Endothelial cell of umbilical vein (primary cell): ENCODE measurements around the gene ALDH3A2. TPM values are rescaled to one million over a fixed set of nuclear protein-coding genes. Genes with fewer than 3 reads are reported as not detected.

ENCODE experiments used
- BruUV-seq: library from RNA; stranded (reverse); fragments of 400-500 nt; replicated peaks from 2 replicates; lab custom pipeline; 2021; lab: Mats Ljungman, UMichigan
- CTCF ChIA-PET: fragments of 300-600, 350-600 bp; sonication (Branson Sonifier 250); formaldehyde crosslinking; loops from one replicate; lab custom pipeline; 2021; ENCODE audit warnings: antibody characterized with exemption, inconsistent platforms; lab: Charles Lee
- POLR2A ChIA-PET: fragments of 300-600, 350-600 bp; sonication (Branson Sonifier 250); formaldehyde crosslinking; loops from one replicate; lab custom pipeline; 2021; ENCODE audit warnings: antibody characterized with exemption, inconsistent platforms; lab: Charles Lee
- DNase-seq: peaks from one replicate; pipeline ENCODE4 v3.0.0-alpha.2; 2011; ENCODE audit warnings: low read depth, low spot score
- FAIRE-seq: peaks from 2 replicates; lab custom pipeline; 2011; peaks lifted over from hg19 to GRCh38; lab: Jason Lieb, UNC
- H2AFZ ChIP-seq: 2 replicates; pipeline ENCODE4 v1.6.0; 2012; ENCODE audit warnings: low read depth, low read length, control low read depth, inconsistent platforms
- H3K27ac ChIP-seq: 2 replicates; pipeline ENCODE4 v1.5.1; 2011; ENCODE audit warnings: low read depth, mild to moderate bottlenecking, control low read depth, low read length, moderate library complexity; ENCODE audit not compliant: insufficient read depth
- H3K27me3 ChIP-seq, 2 experiments: 2 replicates each; pipeline versions ENCODE4 v1.6.0 to v1.6.1; 2011; ENCODE audit warnings: low read length in 2 of 2, mixed read lengths in 1 of 2; ENCODE audit not compliant: control insufficient read depth in 2 of 2, insufficient read depth in 2 of 2
- H3K36me3 ChIP-seq, 2 experiments: 2 replicates in 1 of 2; 3 replicates in 1 of 2; pipeline ENCODE4 v1.5.1; 2011; ENCODE audit warnings: low read length in 2 of 2, mild to moderate bottlenecking in 1 of 2, moderate library complexity in 1 of 2; ENCODE audit not compliant: control insufficient read depth in 2 of 2, insufficient read depth in 2 of 2; ENCODE audit errors: extremely low read depth in 1 of 2
- H3K4me1 ChIP-seq: 3 replicates; pipeline ENCODE4 v1.5.1; 2011; ENCODE audit warnings: mild to moderate bottlenecking, low read length; ENCODE audit not compliant: control insufficient read depth, insufficient read depth; ENCODE audit errors: extremely low read depth
- H3K4me2 ChIP-seq: 2 replicates; pipeline ENCODE4 v1.6.1; 2011; ENCODE audit warnings: low read length, control low read depth, mixed read lengths; ENCODE audit not compliant: insufficient read depth
- H3K4me3 ChIP-seq, 3 experiments: fragments of 200-600 bp in 1 of 3; sonication (generic), shearing (Covaris generic) in 1 of 3; replicated peaks in 1 of 3; 2 replicates each; pipeline ENCODE4 v1.5.1; 2011 to 2016; ENCODE audit warnings: control low read depth in 3 of 3, low read length in 3 of 3, mild to moderate bottlenecking in 2 of 3, inconsistent platforms in 1 of 3, low read depth in 1 of 3, moderate library complexity in 1 of 3; ENCODE audit not compliant: insufficient read depth in 1 of 3
- H3K79me2 ChIP-seq: 2 replicates; pipeline ENCODE4 v1.6.0; 2012; ENCODE audit warnings: low read length, inconsistent platforms; ENCODE audit not compliant: control insufficient read depth, insufficient read depth
- H3K9ac ChIP-seq: replicated peaks from 2 replicates; pipeline ENCODE3; 2011; ENCODE audit warnings: low read length, control low read depth; ENCODE audit not compliant: insufficient read depth; ENCODE audit errors: extremely low read depth
- H3K9me1 ChIP-seq: replicated peaks from 3 replicates; pipeline ENCODE4 v1.6.0; 2011; ENCODE audit warnings: mild to moderate bottlenecking, low read length; ENCODE audit not compliant: control insufficient read depth, insufficient read depth; ENCODE audit errors: extremely low read depth
- H3K9me3 ChIP-seq: replicated peaks from 2 replicates; pipeline ENCODE4 v1.5.1; 2012; ENCODE audit warnings: low read length, inconsistent platforms; ENCODE audit not compliant: control insufficient read depth, insufficient read depth
- H4K20me1 ChIP-seq: replicated peaks from 2 replicates; pipeline ENCODE3; 2011; ENCODE audit warnings: mild to moderate bottlenecking, low read length; ENCODE audit not compliant: control insufficient read depth, insufficient read depth; ENCODE audit errors: extremely low read depth
- CTCF ChIP-seq, 2 donors: IDR thresholded peaks; 1 replicate in 1 of 2; 2 replicates in 1 of 2; pipeline ENCODE4 v1.5.1; 2011; ENCODE audit warnings: low read length in 2 of 2, mild to moderate bottlenecking in 2 of 2, moderate library complexity in 2 of 2, control low read depth in 1 of 2, inconsistent platforms in 1 of 2, low read depth in 1 of 2; ENCODE audit not compliant: insufficient read depth in 1 of 2; ENCODE audit errors: extremely low read depth in 1 of 2
- EZH2 ChIP-seq: IDR thresholded peaks from 2 replicates; pipeline ENCODE4 v1.6.1; 2012; ENCODE audit warnings: borderline replicate concordance, low read depth, mild to moderate bottlenecking, moderate library complexity, low read length, inconsistent platforms; ENCODE audit not compliant: severe bottlenecking
- FOS ChIP-seq: IDR thresholded peaks from 2 replicates; pipeline ENCODE4 v1.6.1; 2011; ENCODE audit warnings: mild to moderate bottlenecking, low read length, moderate library complexity, borderline replicate concordance; ENCODE audit not compliant: insufficient read depth
- GATA2 ChIP-seq: IDR thresholded peaks from 2 replicates; pipeline ENCODE4 v1.7.0; 2011; ENCODE audit warnings: low read depth, mild to moderate bottlenecking, moderate library complexity, mixed read lengths, low read length; ENCODE audit not compliant: insufficient read length, insufficient read depth
- JUN ChIP-seq: IDR thresholded peaks from 2 replicates; pipeline ENCODE4 v1.6.1; 2011; ENCODE audit warnings: borderline replicate concordance, low read depth; ENCODE audit not compliant: insufficient read length, insufficient read depth
- MYC ChIP-seq: IDR thresholded peaks from one replicate; pipeline ENCODE4 v1.6.1; 2011; ENCODE audit warnings: mild to moderate bottlenecking, low read depth, low read length
- POLR2A ChIP-seq: IDR thresholded peaks from 2 replicates; pipeline ENCODE4 v1.6.1; 2012; ENCODE audit warnings: low read depth, mild to moderate bottlenecking, control low read depth, low read length
- POLR2AphosphoS5 ChIP-seq: IDR thresholded peaks from 2 replicates; pipeline ENCODE4 v1.6.1; 2012; ENCODE audit warnings: low read depth, mild to moderate bottlenecking, control low read depth, low read length, moderate library complexity; ENCODE audit not compliant: insufficient read depth
- dilution Hi-C: fragments of 300-500 bp; cut with MboI; formaldehyde crosslinking; loops from one replicate; pipeline ENCODE4 v1.15.0; 2019; ENCODE audit warnings: low sequenced_read_pairs; ENCODE audit not compliant: extremely low pct_ligation_motif_present
- intact Hi-C: fragments of 100-400 bp; cut with micrococcal nuclease; formaldehyde crosslinking; loops from one replicate; pipeline ENCODE4 v1.10.0; 2022
- polyA plus RNA-seq, 4 experiments: library from polyadenylated mRNA; depleted of rRNA in 3 of 4; stranded (reverse) in 3 of 4; unstranded in 1 of 4; fragments of >200 nt; gene quantifications; 2 replicates each; pipeline versions ENCODE4 v1.2.1 to v1.2.3, GENCODE V29; 2011 to 2012; ENCODE audit warnings: missing spikeins in 1 of 4
- total RNA-seq: library from RNA; stranded (reverse); gene quantifications from 2 replicates; pipeline ENCODE4 v1.2.3, GENCODE V29; 2021

ALDH3A2 gene
- total and polyA plus RNA-seq, 2 donors (not counting 3 experiments of a cell fraction or from before 2014, with no cell fraction given), result 16.7 to 36.5 TPM

DNA sequence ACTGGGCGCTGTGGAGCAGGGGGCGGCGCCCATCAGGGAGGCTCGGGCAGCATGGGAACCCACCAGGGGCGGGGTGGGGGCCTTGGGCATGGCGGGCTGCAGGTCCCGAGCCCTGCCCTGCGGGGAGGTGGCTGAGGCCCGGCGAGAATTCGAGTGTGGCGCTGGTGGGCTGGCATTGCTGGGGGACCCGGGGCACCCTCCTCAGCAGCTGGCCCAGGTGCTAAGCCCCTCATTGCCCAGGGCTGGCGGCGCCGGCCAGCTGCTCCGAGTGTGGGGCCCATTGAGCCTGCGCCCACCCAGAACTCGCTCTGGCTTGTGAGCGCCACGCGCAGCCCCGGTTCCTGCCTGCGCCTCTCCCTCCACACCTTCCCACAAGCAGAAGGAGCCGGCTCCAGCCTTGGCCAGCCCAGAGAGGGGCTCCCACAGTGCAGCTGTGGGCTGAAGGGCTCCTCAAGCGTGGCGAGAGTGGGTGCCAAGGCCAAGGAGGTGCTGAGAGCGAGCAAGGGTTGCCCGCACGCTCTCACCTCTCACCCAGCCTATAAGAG lies 5.9 kb downstream of the ALDH3A2 start:
- intact Hi-C loops (no loop called here), dilution Hi-C loops (no loop called here)
- H4K20me1 ChIP-seq, result no peaks in the 10 kb centered on the region
- CTCF ChIA-PET, result interaction anchor here (2.0 to 2.4 kb wide), 2 partner anchors 91 to 108 kb away, joined by 7 to 10 read pairs; no protein-coding TSS in a partner anchor
- POLR2A ChIA-PET, result no interaction called here
- peaks cover 12% of the 10 kb centered on the region for H3K79me2 ChIP-seq
- H3K4me2 ChIP-seq, result no peak overlapping the region
- H2AFZ ChIP-seq, result no peak overlapping the region
- peaks cover 0 to 5% of the 10 kb centered on the region in 2 experiments for H3K36me3 ChIP-seq
- H3K9ac ChIP-seq, result no peak overlapping the region
- H3K27me3 ChIP-seq, result no peaks in the 10 kb centered on the region
- no TSS peak for BruUV-seq
- DNase-seq (no peak), FAIRE-seq (no peak)
- TF ChIP-seq FOS (no peak), POLR2A (no peak), JUN (no peak), EZH2 (no peak), POLR2AphosphoS5 (no peak), MYC (no peak), CTCF (IDR thresholded peaks at IDR 0.05; ENCODE audit: extremely low read depth in 1 of 2, insufficient read depth in 1 of 2, low read depth in 1 of 2, low read length in 2 of 2) (no peak), GATA2 (no peak)
- H3K9me1 ChIP-seq, result no peaks in the 10 kb centered on the region
- H3K4me1 ChIP-seq, result peaks cover 4% of the 10 kb centered on the region
- H3K9me3 ChIP-seq, result no peaks in the 10 kb centered on the region
- no peak overlapping the region for H3K4me3 ChIP-seq
- no peak overlapping the region for H3K27ac ChIP-seq
